Measurements from ENCODE around the gene OR51B5.
"Not testable (repeated sequence)": the region's sequence is repeated elsewhere in the genome, so short reads cannot be mapped to it uniquely, and the experiment has no call there.

The OR51B5 gene

DNA sequence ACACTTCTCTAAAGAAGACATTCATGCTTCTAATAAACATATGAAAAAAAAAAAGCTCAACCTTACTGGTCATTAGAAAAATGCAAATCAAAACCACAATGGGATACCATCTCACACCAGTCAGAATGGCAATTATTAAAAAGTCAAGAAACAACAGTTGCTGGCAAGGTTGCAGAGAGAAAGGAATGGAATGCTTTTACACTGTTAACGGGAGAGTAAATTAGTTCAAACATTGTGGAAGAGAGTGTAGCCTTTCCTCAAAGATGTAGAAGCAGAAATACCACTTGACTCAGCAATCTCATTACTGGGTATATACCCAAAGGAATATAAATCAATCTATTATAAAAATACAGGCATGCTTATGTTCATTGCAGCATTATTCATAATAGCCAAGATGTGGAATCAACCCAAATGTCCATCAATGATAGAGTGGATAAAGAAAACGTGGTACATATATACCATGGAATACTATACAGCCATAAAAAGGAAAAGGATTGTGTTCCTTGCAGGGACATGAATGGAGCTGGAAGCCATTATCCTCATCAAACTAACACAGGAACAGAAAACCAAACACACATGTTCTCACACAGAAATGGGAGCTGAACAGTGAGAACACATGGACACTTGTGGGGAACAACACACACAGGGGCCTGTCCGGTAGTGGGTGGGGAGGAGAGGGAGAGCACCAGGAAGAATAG is 29.8 kb downstream of the OR51B5 start:
- DNase-seq (ENCODE audit: low spot score in 2 of 2); ATAC-seq (replicated peaks; ENCODE audit: extremely low read depth, poor library complexity, severe bottlenecking); H3K27ac Mint-ChIP-seq (ENCODE audit: low read depth); H3K4me3 Mint-ChIP-seq; H3K4me1 Mint-ChIP-seq; H3K9me3 Mint-ChIP-seq; H3K27me3 Mint-ChIP-seq; H3K36me3 Mint-ChIP-seq (ENCODE audit: insufficient read depth): not testable (repeated sequence)

DNA sequence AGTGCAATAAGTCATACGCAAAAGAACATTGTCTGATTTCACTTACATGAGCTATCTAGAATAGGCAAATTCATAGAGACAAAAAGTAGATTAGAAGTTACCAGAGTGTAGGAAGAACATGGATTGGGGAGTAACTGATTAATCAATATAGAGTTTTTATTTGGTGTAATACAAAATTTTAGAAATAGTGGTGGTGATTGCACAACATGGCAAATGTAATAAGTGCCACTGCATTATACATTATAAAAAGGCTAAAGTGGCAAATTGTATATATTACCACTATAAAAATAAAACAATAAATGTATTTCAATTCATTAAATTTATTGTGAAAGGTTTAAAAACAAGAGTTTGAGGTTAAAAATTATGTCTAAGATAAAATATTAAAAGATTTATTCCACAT is 32.9 kb downstream of the OR51B5 start:
- H3K4me1 Mint-ChIP-seq, result no peaks in the 10 kb centered on the region
- ATAC-seq (replicated peaks; ENCODE audit: extremely low read depth, poor library complexity, severe bottlenecking) (no peak), DNase-seq (ENCODE audit: low spot score in 2 of 2) (no peak)
- H3K36me3 Mint-ChIP-seq (ENCODE audit: insufficient read depth), result no peaks in the 10 kb centered on the region
- no peak overlapping the region for H3K4me3 Mint-ChIP-seq
- H3K27ac Mint-ChIP-seq (ENCODE audit: low read depth), result no peak overlapping the region
- no peaks in the 10 kb centered on the region for H3K9me3 Mint-ChIP-seq
- H3K27me3 Mint-ChIP-seq, result peaks cover 9% of the 10 kb centered on the region

DNA sequence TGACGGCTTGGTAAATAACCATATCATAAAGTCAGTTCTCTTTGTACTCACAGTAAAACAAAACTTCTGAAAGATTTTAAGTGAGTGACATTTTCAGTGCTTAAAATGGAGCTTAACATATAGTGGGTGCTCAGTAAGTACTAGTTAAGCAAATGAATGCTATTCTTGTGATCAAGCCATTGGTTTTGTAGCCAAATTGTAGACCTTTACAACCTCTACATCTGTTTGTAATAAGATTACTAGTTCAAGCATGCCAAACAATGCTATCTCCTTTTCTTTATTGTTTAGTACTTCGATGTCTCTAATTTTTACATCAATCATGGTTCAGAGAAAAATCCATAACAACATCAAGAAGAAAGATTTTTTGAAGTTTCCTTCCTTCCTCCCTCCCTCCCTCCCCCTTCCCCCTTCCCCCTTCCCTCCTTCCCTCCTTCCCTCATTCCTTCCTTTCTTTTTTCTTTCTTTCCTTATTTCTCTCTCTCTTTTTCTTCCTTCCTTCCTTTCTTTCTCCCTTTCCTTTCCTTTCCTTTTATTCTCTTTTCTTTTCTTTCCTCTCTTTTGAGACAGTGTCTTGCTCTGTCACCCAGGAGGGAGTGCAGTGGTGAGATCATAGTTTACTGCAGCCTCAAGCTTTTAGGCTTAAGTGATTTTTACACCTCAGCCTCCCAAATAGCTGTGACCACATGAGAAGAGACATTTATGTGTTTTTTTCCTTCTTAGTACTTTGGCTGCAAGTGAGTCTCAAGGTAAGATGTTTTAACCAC is 35.9 kb downstream of the OR51B5 start:
- Mint-ChIP-seq H3K27ac (ENCODE audit: low read depth) (no peak overlapping the region), H3K36me3 (ENCODE audit: insufficient read depth) (no peaks in the 10 kb centered on the region), H3K4me3 (no peak overlapping the region), H3K9me3 (no peaks in the 10 kb centered on the region), H3K27me3 (peaks cover 9% of the 10 kb centered on the region), H3K4me1 (no peaks in the 10 kb centered on the region)
- no peak for DNase-seq (ENCODE audit: low spot score in 2 of 2)
- ATAC-seq (replicated peaks; ENCODE audit: extremely low read depth, poor library complexity, severe bottlenecking), result no peak

DNA sequence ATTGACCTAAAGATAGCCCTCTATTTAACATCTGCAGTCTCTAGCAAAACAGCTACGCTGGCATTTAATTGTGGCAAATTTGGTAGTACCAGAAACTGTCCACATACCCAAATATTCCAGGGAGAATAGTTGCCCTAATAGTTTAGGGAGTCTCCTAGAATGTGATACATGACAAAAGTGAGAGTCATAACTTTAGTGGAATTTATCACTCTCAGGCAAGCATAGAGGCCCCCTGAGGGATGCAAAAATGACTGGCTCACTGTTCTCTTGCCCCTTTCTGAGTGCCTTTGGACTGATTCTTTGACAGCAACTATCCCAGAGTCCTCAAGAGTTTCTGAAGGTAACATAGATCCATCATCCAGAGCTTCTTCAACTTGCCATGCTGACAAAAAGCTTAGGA is 39.3 kb downstream of the OR51B5 start:
- Mint-ChIP-seq H3K27ac (ENCODE audit: low read depth) (no peak overlapping the region), H3K27me3 (peaks cover 19% of the 10 kb centered on the region), H3K4me1 (no peaks in the 10 kb centered on the region), H3K4me3 (no peak overlapping the region), H3K9me3 (no peaks in the 10 kb centered on the region), H3K36me3 (ENCODE audit: insufficient read depth) (no peaks in the 10 kb centered on the region)
- no peak for DNase-seq (ENCODE audit: low spot score in 2 of 2)
- ATAC-seq (replicated peaks; ENCODE audit: extremely low read depth, poor library complexity, severe bottlenecking), result no peak

DNA sequence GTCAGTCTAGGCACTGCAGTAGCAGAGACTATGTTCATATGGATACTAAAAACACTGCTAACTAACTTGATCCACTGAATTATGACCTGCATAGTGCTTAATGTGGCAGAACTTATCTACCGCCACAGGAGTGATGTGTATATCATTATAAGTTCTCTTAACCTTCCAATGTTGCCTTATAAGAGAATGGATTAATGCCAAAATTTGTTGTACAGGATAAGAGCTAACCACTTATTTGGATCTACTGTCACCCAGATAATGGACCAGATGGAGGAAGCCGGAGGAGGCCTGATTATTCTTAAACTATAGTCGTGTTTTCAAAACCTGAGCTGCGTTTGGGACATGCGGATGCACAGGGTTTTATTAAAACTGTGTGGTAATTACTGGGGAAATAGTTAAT is 39.7 kb downstream of the OR51B5 start:
- no peak for DNase-seq (ENCODE audit: low spot score in 2 of 2)
- H3K27me3 Mint-ChIP-seq, result peaks cover 19% of the 10 kb centered on the region
- no peak for ATAC-seq (replicated peaks; ENCODE audit: extremely low read depth, poor library complexity, severe bottlenecking)
- H3K36me3 Mint-ChIP-seq (ENCODE audit: insufficient read depth), result no peaks in the 10 kb centered on the region
- no peak overlapping the region for H3K4me3 Mint-ChIP-seq
- no peaks in the 10 kb centered on the region for H3K9me3 Mint-ChIP-seq
- H3K4me1 Mint-ChIP-seq, result no peaks in the 10 kb centered on the region
- no peak overlapping the region for H3K27ac Mint-ChIP-seq (ENCODE audit: low read depth)

DNA sequence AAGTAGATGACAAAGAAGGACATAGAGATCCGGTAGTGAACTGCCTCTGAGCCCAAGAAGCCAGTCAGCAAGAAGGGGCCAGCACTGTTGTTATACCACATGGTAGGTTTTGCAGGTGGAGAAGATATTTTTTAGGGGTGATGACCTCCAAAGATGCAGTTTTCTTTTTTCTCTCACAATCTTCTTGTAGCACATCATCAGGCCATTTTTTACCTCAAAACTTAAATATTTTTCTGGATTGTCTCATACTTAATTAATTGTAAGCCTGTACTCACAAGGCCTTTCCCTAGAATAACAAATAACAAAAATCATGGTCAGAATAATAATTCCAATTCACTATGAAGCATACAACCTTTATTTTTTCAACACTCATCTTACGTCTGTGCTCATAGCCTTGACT is 41.5 kb downstream of the OR51B5 start, which contains the start of gene OR51B4:
TSS of gene OR51B4 (minus strand) at position 101 of the 400 bp plus-strand sequence. CDS start at position 101, 0 bp downstream.
- Mint-ChIP-seq H3K4me1 (no peaks in the 10 kb centered on the region), H3K27me3 (peaks cover 20% of the 10 kb centered on the region), H3K36me3 (ENCODE audit: insufficient read depth) (no peaks in the 10 kb centered on the region), H3K4me3 (no peak within 1 kb of the TSS), H3K9me3 (no peaks in the 10 kb centered on the region), H3K27ac (ENCODE audit: low read depth) (no peak within 1 kb of the TSS)
- ATAC-seq (replicated peaks; ENCODE audit: extremely low read depth, poor library complexity, severe bottlenecking), result no peak
- DNase-seq (ENCODE audit: low spot score in 2 of 2), result no peak

DNA sequence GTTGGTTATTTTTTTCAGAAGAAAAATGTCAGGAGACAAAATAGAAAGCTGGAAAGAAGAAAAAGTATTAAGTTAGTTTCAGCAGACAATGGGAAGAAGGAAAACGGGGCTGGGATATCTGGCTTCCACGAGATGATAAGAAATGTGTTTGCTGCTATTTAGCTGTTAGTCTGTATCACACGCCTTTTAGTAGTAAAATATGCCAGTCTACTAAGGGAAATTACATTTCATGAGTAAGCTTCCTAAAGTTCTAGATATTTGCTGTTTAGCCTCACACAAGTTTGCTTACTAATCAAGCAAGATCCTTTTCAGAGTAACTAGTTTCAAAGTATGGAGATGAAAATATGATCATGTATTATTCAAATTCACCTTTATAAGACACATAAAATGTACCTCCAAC is 43.1 kb downstream of the OR51B5 start:
- Mint-ChIP-seq H3K27me3 (peaks cover 20% of the 10 kb centered on the region), H3K27ac (ENCODE audit: low read depth) (no peak overlapping the region), H3K36me3 (ENCODE audit: insufficient read depth) (no peaks in the 10 kb centered on the region), H3K9me3 (no peaks in the 10 kb centered on the region), H3K4me3 (no peak overlapping the region), H3K4me1 (no peaks in the 10 kb centered on the region)
- ATAC-seq (replicated peaks; ENCODE audit: extremely low read depth, poor library complexity, severe bottlenecking), result no peak
- DNase-seq (ENCODE audit: low spot score in 2 of 2), result no peak

DNA sequence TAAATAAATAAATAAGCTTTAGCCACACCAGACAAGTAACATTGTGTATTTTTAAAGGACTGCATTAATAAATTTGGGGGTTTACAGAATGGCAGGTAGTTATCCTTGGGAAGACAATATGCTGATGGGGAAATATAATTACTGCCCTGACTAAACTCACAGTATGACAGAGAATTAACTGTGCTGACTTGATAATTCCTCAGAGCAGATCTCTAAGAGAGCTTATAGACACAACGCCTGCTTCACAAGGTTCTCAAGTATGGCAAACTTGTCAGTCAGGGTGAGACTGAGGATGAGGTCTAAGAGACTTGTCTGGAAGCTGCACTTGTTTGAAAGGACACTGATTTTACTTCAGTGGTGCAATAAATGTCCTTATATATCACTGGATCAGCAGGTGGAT is 44.9 kb downstream of the OR51B5 start:
- Mint-ChIP-seq H3K9me3 (no peaks in the 10 kb centered on the region), H3K4me1 (no peaks in the 10 kb centered on the region), H3K27ac (ENCODE audit: low read depth) (no peak overlapping the region), H3K36me3 (ENCODE audit: insufficient read depth) (no peaks in the 10 kb centered on the region), H3K4me3 (no peak overlapping the region), H3K27me3 (peaks cover 20% of the 10 kb centered on the region)
- DNase-seq (ENCODE audit: low spot score in 2 of 2) (no peak), ATAC-seq (replicated peaks; ENCODE audit: extremely low read depth, poor library complexity, severe bottlenecking) (no peak)

DNA sequence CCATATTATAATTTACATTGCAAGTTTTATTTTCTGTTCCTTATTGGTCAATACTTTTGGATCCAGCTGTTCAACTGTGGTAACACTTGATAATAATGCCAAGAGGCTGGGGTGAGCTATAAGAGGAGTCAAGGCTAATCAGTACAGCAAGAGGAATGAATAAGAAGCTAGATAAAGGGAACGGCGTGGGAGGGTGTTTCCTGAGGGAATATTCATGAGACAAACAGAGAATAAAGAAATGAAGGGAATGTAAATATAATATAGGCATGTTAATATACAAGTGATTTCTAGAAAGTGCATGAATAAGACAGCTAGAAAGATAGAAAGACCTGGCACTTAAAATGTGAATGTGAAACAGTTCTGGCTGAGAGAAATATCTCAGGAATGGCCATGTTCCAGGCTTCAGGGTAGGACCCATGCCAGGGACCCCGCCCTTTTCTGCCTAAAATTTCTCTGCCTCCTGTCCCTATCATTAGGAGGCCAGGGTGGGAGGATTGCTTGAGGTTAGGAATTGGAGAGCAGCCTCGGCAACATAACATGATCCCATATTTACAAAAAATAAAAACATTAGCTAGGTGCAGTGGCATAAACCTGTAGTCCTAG is 45.5 kb downstream of the OR51B5 start:
- no peak for DNase-seq (ENCODE audit: low spot score in 2 of 2)
- Mint-ChIP-seq H3K27ac (ENCODE audit: low read depth) (no peak overlapping the region), H3K27me3 (peaks cover 20% of the 10 kb centered on the region), H3K9me3 (no peaks in the 10 kb centered on the region), H3K4me1 (no peaks in the 10 kb centered on the region), H3K36me3 (ENCODE audit: insufficient read depth) (no peaks in the 10 kb centered on the region), H3K4me3 (no peak overlapping the region)
- no peak for ATAC-seq (replicated peaks; ENCODE audit: extremely low read depth, poor library complexity, severe bottlenecking)

DNA sequence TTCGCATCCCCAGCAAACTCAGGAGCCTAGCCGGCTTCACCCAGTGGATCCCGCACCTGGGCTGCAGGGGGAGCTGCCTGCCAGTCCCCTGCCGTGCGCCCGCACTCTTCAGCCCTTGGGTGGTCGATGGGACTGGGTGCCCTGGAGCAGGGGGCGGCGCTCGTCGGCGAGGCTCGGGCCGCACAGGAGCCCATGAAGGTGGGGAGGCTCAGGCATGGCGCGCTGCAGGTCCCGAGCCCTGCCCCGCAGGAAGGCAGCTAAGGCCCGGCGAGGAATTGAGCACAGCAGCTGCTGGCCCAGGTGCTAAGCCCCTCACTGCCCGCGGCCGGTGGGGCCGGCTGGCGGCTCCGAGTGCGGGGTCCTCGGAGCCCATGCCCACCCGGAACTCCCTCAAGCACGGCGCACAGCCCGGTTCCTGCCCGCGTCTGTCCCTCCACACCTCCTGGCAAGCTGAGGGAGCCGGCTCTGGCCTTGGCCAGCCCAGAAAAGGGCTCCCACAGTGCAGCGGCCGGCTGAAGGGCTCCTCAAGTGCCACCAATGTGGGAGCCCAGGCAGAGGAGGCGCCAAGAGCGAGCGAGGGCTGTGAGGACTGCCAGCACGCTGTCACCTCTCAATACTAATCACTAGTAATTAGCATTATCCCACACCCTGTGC is 48.9 kb downstream of the OR51B5 start:
- not testable (repeated sequence) for H3K36me3 Mint-ChIP-seq (ENCODE audit: insufficient read depth); H3K4me1 Mint-ChIP-seq; ATAC-seq (replicated peaks; ENCODE audit: extremely low read depth, poor library complexity, severe bottlenecking); H3K27ac Mint-ChIP-seq (ENCODE audit: low read depth); H3K9me3 Mint-ChIP-seq; H3K4me3 Mint-ChIP-seq; DNase-seq (ENCODE audit: low spot score in 2 of 2)
- peaks cover 13% of the 10 kb centered on the region for H3K27me3 Mint-ChIP-seq

DNA sequence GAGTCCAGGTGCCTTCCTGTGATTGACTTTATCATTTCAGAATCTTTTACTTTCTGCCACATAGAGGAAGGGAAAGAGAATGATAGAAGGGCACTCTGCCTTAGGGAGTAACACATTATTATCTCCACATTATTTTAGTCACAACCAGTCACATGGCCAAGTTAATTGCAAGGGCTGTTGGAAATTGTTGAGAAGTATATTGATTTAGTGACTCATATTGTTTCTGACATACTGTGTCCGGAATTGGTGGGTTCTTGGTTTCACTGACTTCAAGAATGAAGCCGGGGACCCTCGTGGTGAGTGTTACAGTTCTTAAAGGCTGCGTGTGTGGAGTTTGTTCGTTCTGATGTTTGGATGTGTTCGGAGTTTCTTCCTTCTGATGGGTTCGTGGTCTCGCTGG is 50.3 kb downstream of the OR51B5 start:
- H3K27ac Mint-ChIP-seq (ENCODE audit: low read depth), result no peak overlapping the region
- H3K4me3 Mint-ChIP-seq, result no peak overlapping the region
- ATAC-seq (replicated peaks; ENCODE audit: extremely low read depth, poor library complexity, severe bottlenecking) (no peak), DNase-seq (ENCODE audit: low spot score in 2 of 2) (no peak)
- H3K9me3 Mint-ChIP-seq, result no peaks in the 10 kb centered on the region
- H3K27me3 Mint-ChIP-seq, result peaks cover 9% of the 10 kb centered on the region
- no peaks in the 10 kb centered on the region for H3K4me1 Mint-ChIP-seq
- no peaks in the 10 kb centered on the region for H3K36me3 Mint-ChIP-seq (ENCODE audit: insufficient read depth)

Data from central memory CD8-positive, alpha-beta T cell (primary cell).